A673 (cell line): Measurements from ENCODE around the gene PSMC6. TPM values are rescaled to one million over a fixed set of nuclear protein-coding genes. Genes with fewer than 3 reads are reported as not detected.

Experiments
- BruUV-seq: library from RNA; stranded (reverse); fragments of 400-500 nt; replicated peaks from 2 replicates; lab custom pipeline; 2021; lab: Mats Ljungman, UMichigan
- CTCF ChIA-PET: fragments of 300-600 bp; sonication (Branson Sonifier 250); formaldehyde crosslinking; loops from one replicate; lab custom pipeline; 2022; ENCODE audit warnings: antibody characterized with exemption; lab: Charles Lee
- POLR2A ChIA-PET: fragments of 300-600 bp; sonication (Branson Sonifier 250); formaldehyde crosslinking; loops from one replicate; lab custom pipeline; 2022; ENCODE audit warnings: antibody characterized with exemption; ENCODE audit not compliant: low non-redundant PET; lab: Charles Lee
- DNase-seq: peaks from one replicate; pipeline ENCODE4 v3.0.0-alpha.2; 2015; ENCODE audit warnings: low spot score
- H3K27ac ChIP-seq: fragments of 200-600 bp; sonication (generic); 2 replicates; pipeline ENCODE4 v1.5.1; 2016; ENCODE audit warnings: mixed run types, low read depth, mild to moderate bottlenecking, mixed read lengths, antibody characterized with exemption, low read length; ENCODE audit not compliant: poor library complexity, severe bottlenecking
- H3K27me3 ChIP-seq: fragments of 200-600 bp; sonication (generic); replicated peaks from 2 replicates; pipeline ENCODE4 v1.6.1; 2017; ENCODE audit warnings: mixed run types, low read depth, mild to moderate bottlenecking, mixed read lengths, antibody characterized with exemption, low read length; ENCODE audit not compliant: insufficient read depth, poor library complexity
- H3K36me3 ChIP-seq: fragments of 200-600 bp; sonication (generic); 2 replicates; pipeline ENCODE4 v1.6.1; 2016; ENCODE audit warnings: mixed run types, mild to moderate bottlenecking, mixed read lengths, antibody characterized with exemption, low read length; ENCODE audit not compliant: insufficient read depth, poor library complexity, severe bottlenecking
- H3K4me1 ChIP-seq: fragments of 200-600 bp; sonication (generic); 2 replicates; pipeline ENCODE4 v1.6.1; 2017; ENCODE audit warnings: mixed run types, mild to moderate bottlenecking, mixed read lengths, antibody characterized with exemption, low read length; ENCODE audit not compliant: insufficient read depth, poor library complexity, severe bottlenecking
- H3K4me3 ChIP-seq: fragments of 200-600 bp; sonication (generic); 2 replicates; pipeline ENCODE4 v1.5.1; 2016; ENCODE audit warnings: low read depth, mixed run types, mild to moderate bottlenecking, mixed read lengths, low read length; ENCODE audit not compliant: poor library complexity, severe bottlenecking
- H3K9me3 ChIP-seq: fragments of 200-600 bp; sonication (generic); 2 replicates; pipeline ENCODE4 v1.6.1; 2016; ENCODE audit warnings: mixed run types, low read depth, mild to moderate bottlenecking, mixed read lengths, antibody characterized with exemption, low read length; ENCODE audit not compliant: poor library complexity, severe bottlenecking
- CTCF ChIP-seq: fragments of 300-800, 200-600 bp; sonication (generic); conservative IDR thresholded peaks from 2 replicates; pipeline ENCODE4 v1.5.1; 2017; ENCODE audit warnings: low read depth, mild to moderate bottlenecking, antibody characterized with exemption, low read length, moderate library complexity, mixed read lengths
- EZH2 ChIP-seq: fragments of 200-600 bp; sonication (generic); IDR thresholded peaks from 2 replicates; pipeline ENCODE4 v1.6.1; 2017; ENCODE audit warnings: borderline replicate concordance, low read depth, mild to moderate bottlenecking, mixed read lengths, antibody characterized with exemption, low read length; ENCODE audit not compliant: poor library complexity, severe bottlenecking
- intact Hi-C: fragments of 100-400 bp; cut with micrococcal nuclease; formaldehyde crosslinking; loops from one replicate; pipeline ENCODE4 v1.10.0; 2022; ENCODE audit not compliant: unreplicated experiment
- total RNA-seq: library from RNA; stranded (reverse); gene quantifications from 2 replicates; pipeline ENCODE4 v1.2.3, GENCODE V29; 2021

PSMC6 gene
- total RNA-seq, 1 experiment from 2014 or later = 190 TPM

GRCh38 chr14:52729925-52730708 lies 23.1 kb downstream of the PSMC6 start, which contains the start of gene STYX:
STYX (plus strand) TSS chr14:52730166; CDS start chr14:52730475, 309 bp downstream.
- no peaks in the 10 kb centered on the region for H3K27me3 ChIP-seq
- H3K4me1 ChIP-seq = no peaks in the 10 kb centered on the region
- no TSS peak for BruUV-seq
- H3K4me3 ChIP-seq = peak within 1 kb of the TSS; percentile 98
- ChIA-PET CTCF (no interaction called here), POLR2A (interaction anchor here (0.6 kb wide), 1 partner anchor 51 kb away, joined by 3 read pairs; no protein-coding TSS in a partner anchor)
- H3K9me3 ChIP-seq = no peaks in the 10 kb centered on the region
- DNase-seq = peak; percentile 99
- peaks cover 36% of the 10 kb centered on the region for H3K36me3 ChIP-seq
- peak within 1 kb of the TSS; percentile 93 for H3K27ac ChIP-seq
- intact Hi-C loops = no loop called here
- TF ChIP-seq CTCF (no peak), EZH2 (no peak)

- peak overlapping the region; percentile 93 for H3K27ac ChIP-seq
- POLR2A ChIA-PET = no interaction called here
- no TSS peak for BruUV-seq
These were observed 23.7 kb downstream of the PSMC6 start for GRCh38 chr14:52730709-52731111.

DNA sequence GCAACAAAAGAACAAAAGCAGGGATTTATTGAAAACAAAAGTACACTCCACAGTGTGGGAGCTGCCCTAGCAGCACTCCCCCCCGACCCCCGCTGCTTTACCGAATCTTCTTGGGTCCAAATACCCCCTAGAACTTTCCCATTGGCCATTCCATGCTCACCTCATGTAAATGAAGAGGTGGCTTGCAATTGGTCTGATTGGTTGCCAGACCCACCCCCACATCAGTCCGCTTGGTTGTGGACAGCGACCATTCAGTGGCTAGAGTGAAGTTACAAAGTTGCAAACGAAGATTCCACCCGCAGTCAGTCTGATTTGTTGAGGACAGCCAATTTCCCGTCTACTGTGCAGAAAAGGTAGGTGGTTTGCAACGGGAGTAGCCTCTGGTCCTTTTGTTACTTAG lies 26.8 kb downstream of the PSMC6 start:
- peaks cover under 1% of the 10 kb centered on the region for H3K36me3 ChIP-seq
- no peaks in the 10 kb centered on the region for H3K27me3 ChIP-seq
- CTCF ChIA-PET = no interaction called here
- POLR2A ChIA-PET = no interaction called here
- H3K9me3 ChIP-seq = no peaks in the 10 kb centered on the region
- H3K4me1 ChIP-seq = no peaks in the 10 kb centered on the region
- no TSS peak for BruUV-seq
- intact Hi-C loops = no loop called here
- DNase-seq = no peak
- H3K27ac ChIP-seq = no peak overlapping the region
- TF ChIP-seq EZH2 (no peak), CTCF (no peak)
- no peak overlapping the region for H3K4me3 ChIP-seq

More at GRCh38 chr14:52730709-52731111, 23.7 kb downstream of the PSMC6 start:
- H3K27me3 ChIP-seq = no peaks in the 10 kb centered on the region
- H3K36me3 ChIP-seq = peaks cover 30% of the 10 kb centered on the region
- H3K9me3 ChIP-seq = no peaks in the 10 kb centered on the region
- H3K4me1 ChIP-seq = no peaks in the 10 kb centered on the region
- intact Hi-C loops = no loop called here
- peak; percentile 43 for DNase-seq
- H3K4me3 ChIP-seq = peak overlapping the region; percentile 98
- TF ChIP-seq EZH2 (no peak), CTCF (no peak)
- CTCF ChIA-PET = no interaction called here
